GM21390 (cell line): ENCODE data around the gene TMEM37.
A peak's percentile ranks its signal among the peaks of the same experiment; 100 is the strongest.

Source experiments
- ATAC-seq: cut with Tn5 transposase; IDR thresholded peaks from one replicate; pipeline ENCODE4 v1.9.1; 2021; ENCODE audit not compliant: unreplicated experiment

The TMEM37 gene

GRCh38 chr2:119451336-119452050 is 19.8 kb downstream of the TMEM37 start:
- no peak for ATAC-seq

- ATAC-seq, result no peak
These were observed 22.4 kb downstream of the TMEM37 start for GRCh38 chr2:119453972-119454593.

- no peak for ATAC-seq
These were observed 23.5 kb downstream of the TMEM37 start for GRCh38 chr2:119455066-119455718.

GRCh38 chr2:119460076-119460475 is 28.4 kb downstream of the TMEM37 start:
- ATAC-seq, result no peak

GRCh38 chr2:119461811-119462210 is 30.2 kb downstream of the TMEM37 start:
- no peak for ATAC-seq

GRCh38 chr2:119462574-119462973 is 30.9 kb downstream of the TMEM37 start:
- ATAC-seq, result no peak

GRCh38 chr2:119463136-119463535 is 31.5 kb downstream of the TMEM37 start:
- no peak for ATAC-seq

- ATAC-seq, result no peak
These were observed 32.3 kb downstream of the TMEM37 start for GRCh38 chr2:119463990-119464389.

GRCh38 chr2:119464981-119465380 is 33.3 kb downstream of the TMEM37 start:
- no peak for ATAC-seq

GRCh38 chr2:119465687-119466086 is 34.0 kb downstream of the TMEM37 start:
- ATAC-seq, result no peak

- ATAC-seq, result no peak
These were observed 34.7 kb downstream of the TMEM37 start for GRCh38 chr2:119466373-119466772.

GRCh38 chr2:119468154-119468955 is 36.7 kb downstream of the TMEM37 start:
- ATAC-seq, result peak; percentile 42

- ATAC-seq, result no peak
These were observed 37.5 kb downstream of the TMEM37 start for GRCh38 chr2:119469131-119469530.

GRCh38 chr2:119469661-119470297 is 38.1 kb downstream of the TMEM37 start:
- no peak for ATAC-seq

- no peak for ATAC-seq
These were observed 41.1 kb downstream of the TMEM37 start for GRCh38 chr2:119472749-119473148.

GRCh38 chr2:119473621-119474370 is 42.1 kb downstream of the TMEM37 start:
- no peak for ATAC-seq

- ATAC-seq, result no peak
These were observed 42.9 kb downstream of the TMEM37 start for GRCh38 chr2:119474371-119475224.

- no peak for ATAC-seq
These were observed 43.7 kb downstream of the TMEM37 start for GRCh38 chr2:119475225-119475856.

- ATAC-seq, result no peak
These were observed 44.2 kb downstream of the TMEM37 start for GRCh38 chr2:119475857-119476244.
